Posterior vena cava (tissue), 2 donors: ENCODE data around the gene EFNA5. TPM values are rescaled to one million over a fixed set of nuclear protein-coding genes. Genes with fewer than 3 reads are reported as not detected.

ENCODE experiments used
- DNase-seq: peaks from one replicate; pipeline ENCODE4 v3.0.0-alpha.2; 2020; ENCODE audit warnings: low spot score
- intact Hi-C, 2 donors: fragments of 100-400 bp; cut with DNase I; formaldehyde crosslinking; loops; one replicate each; pipeline versions ENCODE4 v1.14.1 to v1.14.2; 2022 to 2023
- total RNA-seq, 2 donors: library from RNA; stranded (reverse); fragmentation: NEBNext Ultra II Directional; extraction: Animal tissue kit (Norgen Biotek cat#: 25700); gene quantifications; one replicate each; pipeline ENCODE4 v1.2.1, GENCODE V29; 2021
- donor health status: DM: yes; HTN: yes; CAD: no.
- donor health status: DM: yes; HTN: yes; CAD: no.

Gene EFNA5
- total RNA-seq, 2 donors from 2014 or later: 4.2 to 10.2 TPM

- intact Hi-C loops: no loop called here
- DNase-seq: no peak
Measured at GRCh38 chr5:107538331-107538730, 132.4 kb downstream of the EFNA5 start.

GRCh38 chr5:107535849-107536248, 134.9 kb downstream of the EFNA5 start:
- no peak for DNase-seq
- intact Hi-C loops: no loop called here

GRCh38 chr5:107533910-107534876, 136.5 kb downstream of the EFNA5 start:
- DNase-seq: no peak
- intact Hi-C loops: no loop called here

- intact Hi-C loops: no loop called here
- DNase-seq: no peak
Measured at GRCh38 chr5:107532916-107533315, 137.8 kb downstream of the EFNA5 start.

GRCh38 chr5:107532169-107532878, 138.4 kb downstream of the EFNA5 start:
- no peak for DNase-seq
- intact Hi-C loops: no loop called here

- intact Hi-C loops: no loop called here
- no peak for DNase-seq
Measured at GRCh38 chr5:107531308-107531707, 139.4 kb downstream of the EFNA5 start.

GRCh38 chr5:107529618-107530017, 141.1 kb downstream of the EFNA5 start:
- intact Hi-C loops: no loop called here
- no peak for DNase-seq

- DNase-seq: no peak
- intact Hi-C loops: no loop called here
Measured at GRCh38 chr5:107526270-107526937, 144.3 kb downstream of the EFNA5 start.

GRCh38 chr5:107524111-107524510, 146.6 kb downstream of the EFNA5 start:
- no peak for DNase-seq
- intact Hi-C loops: no loop called here

GRCh38 chr5:107523029-107523680, 147.6 kb downstream of the EFNA5 start:
- DNase-seq: no peak
- intact Hi-C loops: no loop called here

GRCh38 chr5:107522456-107522855, 148.3 kb downstream of the EFNA5 start:
- intact Hi-C loops: no loop called here
- DNase-seq: no peak

GRCh38 chr5:107519900-107520354, 150.8 kb downstream of the EFNA5 start:
- DNase-seq: no peak
- intact Hi-C loops: no loop called here

- intact Hi-C loops: no loop called here
- DNase-seq: no peak
Measured at GRCh38 chr5:107518616-107519015, 152.1 kb downstream of the EFNA5 start.

- intact Hi-C loops: no loop called here
- DNase-seq: no peak
Measured at GRCh38 chr5:107518190-107518589, 152.5 kb downstream of the EFNA5 start.

GRCh38 chr5:107517185-107518033, 153.3 kb downstream of the EFNA5 start:
- intact Hi-C loops: no loop called here
- DNase-seq: no peak

GRCh38 chr5:107516452-107517184, 154.1 kb downstream of the EFNA5 start:
- intact Hi-C loops: no loop called here
- no peak for DNase-seq

- intact Hi-C loops: no loop called here
- DNase-seq: no peak
Measured at GRCh38 chr5:107515521-107516080, 155.1 kb downstream of the EFNA5 start.

GRCh38 chr5:107514305-107514704, 156.4 kb downstream of the EFNA5 start:
- intact Hi-C loops: no loop called here
- no peak for DNase-seq
